Bronchial epithelial cell (primary cell): ENCODE measurements around the gene ACOT7. TPM values are rescaled to one million over a fixed set of nuclear protein-coding genes. Genes with fewer than 3 reads are reported as not detected.

ENCODE experiments used
- DNase-seq: peaks from one replicate; pipeline ENCODE4 v3.0.0-alpha.2; 2010; ENCODE audit warnings: low read depth
- FAIRE-seq: peaks from 2 replicates; lab custom pipeline; 2011; peaks lifted over from hg19 to GRCh38; lab: Jason Lieb, UNC
- H3K27me3 ChIP-seq: 2 replicates; pipeline ENCODE4 v1.5.1; 2011; ENCODE audit warnings: low read length; ENCODE audit not compliant: control insufficient read depth, insufficient read depth
- H3K36me3 ChIP-seq: 2 replicates; pipeline ENCODE4 v1.5.1; 2011; ENCODE audit warnings: low read length; ENCODE audit not compliant: control insufficient read depth, insufficient read depth
- H3K4me3 ChIP-seq: 2 replicates; pipeline ENCODE4 v1.5.1; 2011; ENCODE audit warnings: mild to moderate bottlenecking, low read depth, low read length, control low read depth
- total RNA-seq: library from RNA; depleted of rRNA; stranded (reverse); fragments of >200 nt; gene quantifications from 2 replicates; pipeline ENCODE4 v1.2.1, GENCODE V29; 2014
- TF ChIP-seq, protein P1 (sequence below): IDR thresholded peaks from 2 replicates; pipeline ENCODE4 v1.5.1; 2011; ENCODE audit warnings: mild to moderate bottlenecking, moderate library complexity, low read length, control low read depth, inconsistent platforms; ENCODE audit not compliant: insufficient read depth, severe bottlenecking

ACOT7 gene
- total RNA-seq, 1 donor from 2014 or later, result 89.8 TPM

DNA sequence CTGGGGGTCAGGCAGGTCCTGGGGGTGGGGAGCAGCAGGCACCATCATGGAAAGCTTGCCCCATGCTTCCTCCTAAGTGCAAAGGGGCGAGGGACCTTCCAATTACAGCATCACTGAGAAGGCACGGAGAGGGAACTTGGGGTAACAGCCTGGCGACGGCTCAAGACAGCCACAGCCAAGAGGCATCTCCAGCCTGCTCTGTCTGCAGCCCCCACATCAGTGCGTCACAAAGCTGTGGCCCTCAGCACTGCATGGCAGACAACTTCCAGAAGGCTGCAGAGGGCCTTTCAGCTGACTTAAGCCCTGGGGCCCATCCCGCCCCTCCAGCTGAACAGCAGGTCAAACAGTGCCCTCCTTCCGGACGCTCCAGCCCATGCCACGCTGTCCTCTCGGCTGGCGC lies 119.5 kb downstream of the ACOT7 start:
- no peak for FAIRE-seq
- TF ChIP-seq, protein P1, sequence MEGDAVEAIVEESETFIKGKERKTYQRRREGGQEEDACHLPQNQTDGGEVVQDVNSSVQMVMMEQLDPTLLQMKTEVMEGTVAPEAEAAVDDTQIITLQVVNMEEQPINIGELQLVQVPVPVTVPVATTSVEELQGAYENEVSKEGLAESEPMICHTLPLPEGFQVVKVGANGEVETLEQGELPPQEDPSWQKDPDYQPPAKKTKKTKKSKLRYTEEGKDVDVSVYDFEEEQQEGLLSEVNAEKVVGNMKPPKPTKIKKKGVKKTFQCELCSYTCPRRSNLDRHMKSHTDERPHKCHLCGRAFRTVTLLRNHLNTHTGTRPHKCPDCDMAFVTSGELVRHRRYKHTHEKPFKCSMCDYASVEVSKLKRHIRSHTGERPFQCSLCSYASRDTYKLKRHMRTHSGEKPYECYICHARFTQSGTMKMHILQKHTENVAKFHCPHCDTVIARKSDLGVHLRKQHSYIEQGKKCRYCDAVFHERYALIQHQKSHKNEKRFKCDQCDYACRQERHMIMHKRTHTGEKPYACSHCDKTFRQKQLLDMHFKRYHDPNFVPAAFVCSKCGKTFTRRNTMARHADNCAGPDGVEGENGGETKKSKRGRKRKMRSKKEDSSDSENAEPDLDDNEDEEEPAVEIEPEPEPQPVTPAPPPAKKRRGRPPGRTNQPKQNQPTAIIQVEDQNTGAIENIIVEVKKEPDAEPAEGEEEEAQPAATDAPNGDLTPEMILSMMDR, result no peak
- H3K4me3 ChIP-seq, result no peak overlapping the region
- H3K36me3 ChIP-seq, result peaks cover 13% of the 10 kb centered on the region
- DNase-seq, result no peak
- no peaks in the 10 kb centered on the region for H3K27me3 ChIP-seq

DNA sequence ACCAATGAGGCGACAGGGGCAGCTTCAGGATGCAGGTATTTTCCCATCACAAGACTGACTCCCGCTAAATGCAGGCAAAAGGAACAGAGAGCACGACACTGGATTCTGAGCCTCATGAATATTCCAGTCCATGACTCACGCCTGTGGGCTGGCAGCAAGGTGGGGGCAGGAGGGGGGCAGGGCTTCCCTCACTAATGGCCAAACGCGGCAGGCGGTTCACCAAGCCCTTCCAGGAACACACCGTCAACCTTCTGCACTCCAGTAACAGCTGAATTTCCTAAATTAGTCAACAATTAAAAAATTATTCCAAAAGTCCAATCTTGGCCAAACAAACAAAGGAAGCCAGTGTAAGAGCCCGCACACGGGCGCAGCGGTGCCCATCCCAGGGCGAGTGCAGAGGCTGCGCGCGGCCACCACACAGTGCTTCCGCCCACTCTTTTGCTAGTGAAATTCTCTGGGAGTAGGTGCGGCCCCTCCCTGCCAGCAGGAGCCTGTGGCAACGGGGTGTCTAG lies 120.1 kb downstream of the ACOT7 start:
- TF ChIP-seq, protein P1, result no peak
- no peaks in the 10 kb centered on the region for H3K27me3 ChIP-seq
- DNase-seq (peak; percentile 46), FAIRE-seq (no peak)
- H3K4me3 ChIP-seq, result no peak overlapping the region
- H3K36me3 ChIP-seq, result peaks cover 11% of the 10 kb centered on the region

DNA sequence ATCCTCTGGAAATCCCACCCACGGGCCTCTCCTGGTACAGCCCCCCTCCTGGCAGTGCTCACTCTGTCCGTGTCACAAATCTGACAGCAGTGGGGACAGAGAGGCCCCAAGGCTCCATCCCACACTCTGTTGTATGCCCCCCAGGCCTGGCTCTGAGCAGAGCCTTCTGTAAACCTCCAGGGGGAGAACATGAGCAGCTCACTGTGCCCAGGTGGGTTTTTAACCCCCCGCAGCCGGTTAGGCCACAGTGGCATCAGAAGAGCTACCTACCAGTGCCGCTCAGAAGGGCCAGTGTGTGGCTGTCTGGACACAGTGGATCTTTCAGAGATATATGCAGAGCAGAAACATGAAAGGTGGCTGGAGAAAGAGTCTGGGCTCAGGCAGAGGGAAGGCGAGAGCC lies 120.7 kb downstream of the ACOT7 start:
- peaks cover 11% of the 10 kb centered on the region for H3K36me3 ChIP-seq
- FAIRE-seq, result no peak
- DNase-seq, result no peak
- no peak overlapping the region for H3K4me3 ChIP-seq
- no peaks in the 10 kb centered on the region for H3K27me3 ChIP-seq
- TF ChIP-seq, protein P1, result no peak

DNA sequence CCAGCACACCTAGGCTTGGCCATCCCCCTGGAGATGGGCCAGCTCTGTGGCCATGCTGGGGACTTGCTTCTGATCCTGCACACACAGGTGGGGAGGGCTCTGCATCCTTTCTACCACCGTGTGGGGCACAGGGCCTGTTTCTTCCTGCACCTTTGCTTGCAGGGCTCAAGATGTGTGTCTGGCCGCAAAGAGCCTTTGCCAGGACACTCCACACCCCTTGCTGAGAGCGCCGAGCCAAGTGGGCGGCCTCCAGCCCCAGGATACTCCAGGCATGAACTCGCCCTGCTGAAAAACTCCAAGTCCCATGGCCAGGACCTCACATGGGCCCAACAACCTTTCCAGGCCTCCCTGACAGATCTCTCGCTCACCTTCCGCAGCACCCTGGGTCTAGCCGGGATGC lies 121.1 kb downstream of the ACOT7 start:
- H3K4me3 ChIP-seq, result no peak overlapping the region
- peak; percentile 85 for FAIRE-seq
- peaks cover 11% of the 10 kb centered on the region for H3K36me3 ChIP-seq

DNA sequence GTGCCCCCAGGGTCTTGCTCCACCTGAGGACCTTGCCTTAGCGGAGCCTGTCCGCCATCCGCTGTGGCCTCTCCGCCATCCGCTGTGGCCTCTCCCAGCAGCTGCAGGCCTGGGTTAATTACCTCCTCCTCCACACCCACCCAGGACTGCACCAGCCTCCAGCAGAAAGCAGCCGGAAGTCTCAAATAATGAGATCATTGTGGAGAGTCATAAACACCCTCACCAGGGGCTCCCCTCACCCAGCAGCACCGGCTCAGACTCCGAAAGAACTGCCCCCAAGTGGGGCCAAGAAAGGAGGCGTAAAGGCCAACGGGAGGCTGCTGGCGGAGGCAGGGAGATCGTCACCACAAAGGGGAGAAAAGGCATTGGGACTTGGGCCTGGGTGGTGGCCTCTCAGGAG lies 122.0 kb downstream of the ACOT7 start:
- FAIRE-seq (no peak), DNase-seq (no peak)
- TF ChIP-seq, protein P1, result no peak
- Histone ChIP-seq H3K4me3 (no peak overlapping the region), H3K36me3 (peaks cover 10% of the 10 kb centered on the region), H3K27me3 (no peaks in the 10 kb centered on the region)

More for the DNA sequence above, 121.1 kb downstream of the ACOT7 start:
- TF ChIP-seq, protein P1, result no peak
- no peak for DNase-seq
- no peaks in the 10 kb centered on the region for H3K27me3 ChIP-seq

DNA sequence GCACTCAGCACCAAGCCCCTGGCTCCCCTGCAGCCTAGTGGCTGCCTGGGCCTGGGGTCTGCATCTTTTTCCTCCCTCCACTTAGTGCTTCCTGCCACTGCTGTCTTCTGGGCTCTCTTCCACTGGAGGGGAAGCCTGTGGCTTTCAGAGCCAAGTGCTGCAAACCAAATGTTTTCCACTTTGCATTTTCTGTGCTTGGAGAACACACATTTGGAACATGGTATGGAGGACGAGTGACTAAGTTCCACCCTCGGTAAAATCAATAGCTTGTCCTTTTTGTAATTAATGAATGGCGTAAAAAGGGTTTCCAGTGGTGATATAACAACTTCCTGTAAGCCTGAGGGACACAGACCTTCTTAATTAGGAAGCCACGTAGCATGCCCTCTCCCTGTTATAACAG lies 122.6 kb downstream of the ACOT7 start:
- FAIRE-seq, result no peak
- no peak for DNase-seq
- peaks cover 8% of the 10 kb centered on the region for H3K36me3 ChIP-seq
- no peak overlapping the region for H3K4me3 ChIP-seq
- TF ChIP-seq, protein P1, result no peak
- no peaks in the 10 kb centered on the region for H3K27me3 ChIP-seq
